SKM-1 (cell line): ENCODE results near the gene TOMM70.
"Not testable (repeated sequence)": the region's sequence is repeated elsewhere in the genome, so short reads cannot be mapped to it uniquely, and the experiment has no call there.

Experiments
- DNase-seq: peaks from one replicate; lab custom pipeline; 2025; ENCODE audit not compliant: unreplicated experiment; lab: John Stamatoyannopoulos, UW

The TOMM70 gene

DNA sequence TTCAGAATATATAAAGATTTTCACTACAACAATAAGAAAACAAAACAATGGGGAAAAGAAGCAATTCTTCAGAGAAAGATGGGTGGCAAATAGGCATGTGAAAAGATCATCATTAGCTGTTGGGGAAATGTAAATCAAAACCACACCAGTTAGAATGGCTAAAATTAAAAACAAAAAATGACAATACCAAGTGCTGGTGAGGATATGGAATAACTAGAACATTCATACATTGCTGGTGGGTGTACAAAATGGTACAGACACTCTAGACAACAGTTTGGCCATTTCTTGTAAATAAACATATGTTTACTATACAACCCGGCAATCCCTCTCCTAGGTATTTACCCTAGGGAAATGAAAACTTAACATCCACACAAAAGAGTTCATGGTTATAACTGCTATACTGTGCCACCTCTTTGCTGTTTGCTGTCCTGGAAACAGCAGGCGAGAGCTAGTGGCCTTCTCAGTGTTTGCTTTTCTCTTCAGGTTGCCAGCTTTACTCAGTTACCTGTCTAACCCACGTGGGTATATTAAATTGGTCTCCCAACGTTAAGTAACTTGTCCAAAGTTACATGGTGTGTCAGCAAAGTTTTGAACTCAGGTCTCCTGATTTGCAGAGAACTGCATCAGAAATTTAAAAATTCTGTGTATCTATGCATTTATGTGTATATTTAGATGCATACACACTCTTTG lies 70.9 kb downstream of the TOMM70 start:
- no peak for DNase-seq

GRCh38 chr3:100327377-100327776 lies 73.5 kb downstream of the TOMM70 start:
- DNase-seq = not testable (repeated sequence)

DNA sequence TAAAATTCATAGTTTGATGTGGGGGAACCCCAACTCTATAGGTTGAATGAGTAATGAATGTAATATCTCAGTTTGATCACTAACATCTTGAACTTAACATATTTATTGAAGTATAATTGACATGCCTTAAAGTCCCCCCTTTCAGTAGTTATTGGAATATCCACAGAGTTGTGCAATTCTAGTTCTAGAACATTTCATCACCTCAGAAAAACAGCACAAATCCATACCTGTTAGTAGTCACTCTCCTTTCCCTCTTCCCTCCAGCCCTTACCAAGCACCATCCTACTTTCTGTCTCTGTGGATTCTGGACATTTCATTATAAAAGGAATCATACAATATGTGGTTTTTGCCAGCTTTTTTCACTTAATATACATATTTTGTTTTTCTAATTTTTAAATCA lies 75.1 kb downstream of the TOMM70 start:
- DNase-seq = no peak

GRCh38 chr3:100324044-100324443 lies 76.8 kb downstream of the TOMM70 start:
- no peak for DNase-seq

DNA sequence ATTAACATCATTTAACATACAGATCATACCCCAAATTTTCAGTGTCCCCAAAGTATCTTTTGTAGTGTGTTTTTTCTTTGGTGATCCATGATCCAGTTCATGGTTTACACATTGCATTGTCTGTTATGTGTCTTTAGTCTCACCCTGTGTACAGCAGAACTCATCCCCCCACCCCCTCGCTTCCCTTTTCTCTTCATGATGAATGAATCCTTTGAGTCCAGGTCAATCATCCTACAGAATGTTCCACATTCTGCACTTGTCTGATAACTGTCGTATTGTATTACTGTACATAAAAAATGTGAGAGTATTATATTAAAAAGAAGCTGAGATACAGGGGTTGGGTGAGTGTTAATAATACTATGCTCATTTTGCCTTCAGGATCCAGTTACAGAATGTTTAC lies 80.9 kb downstream of the TOMM70 start:
- DNase-seq = no peak

- no peak for DNase-seq
Observed at GRCh38 chr3:100317912-100318311, 83.0 kb downstream of the TOMM70 start.

DNA sequence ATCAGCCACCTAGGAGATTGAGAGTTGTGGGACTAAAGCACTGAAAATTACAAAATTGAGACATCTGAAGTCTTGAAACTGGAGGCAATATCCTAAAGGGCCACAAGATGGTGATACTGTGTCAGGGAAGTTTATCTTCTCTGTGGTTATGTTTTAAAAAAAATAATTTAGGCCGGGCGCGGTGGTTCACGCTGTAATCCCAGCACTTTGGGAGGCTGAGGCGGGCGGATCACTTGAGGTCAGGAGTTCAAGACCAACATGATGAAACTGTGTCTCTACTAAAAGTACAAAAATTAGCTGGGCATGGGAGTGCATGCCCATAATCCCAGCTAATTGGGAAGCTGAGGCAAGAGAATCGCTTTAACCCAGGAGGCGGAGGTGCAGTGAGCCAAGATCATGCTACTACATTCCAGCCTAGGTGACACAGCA lies 84.2 kb downstream of the TOMM70 start:
- DNase-seq = no peak
